GM12878 (cell line): Measurements from ENCODE around the gene NR3C1.

ENCODE experiments used
- ASH2L ChIP-seq: fragments of 300-600, 200-600 bp; sonication (generic); IDR thresholded peaks from 2 replicates; pipeline ENCODE4 v1.6.1; 2017; ENCODE audit warnings: low read depth, mild to moderate bottlenecking, borderline replicate concordance
- CTCF ChIP-seq, 3 experiments: IDR thresholded peaks in 2 of 3; conservative IDR thresholded peaks in 1 of 3; 2 replicates each; pipeline ENCODE4 v1.5.1; 2011; ENCODE audit warnings: low read depth in 3 of 3, low read length in 3 of 3, mild to moderate bottlenecking in 3 of 3, control low read depth in 2 of 3, moderate library complexity in 2 of 3, inconsistent platforms in 1 of 3, mixed read lengths in 1 of 3; ENCODE audit not compliant: control insufficient read depth in 2 of 3, insufficient read depth in 1 of 3; ENCODE audit errors: extremely low read depth in 1 of 3
- EP300 ChIP-seq, 2 experiments: fragments of 150-350 bp in 1 of 2; IDR thresholded peaks; 2 replicates each; pipeline ENCODE4 v1.6.1; 2011 to 2012; ENCODE audit warnings: low read depth in 2 of 2, low read length in 2 of 2, borderline replicate concordance in 1 of 2, improper control_type of control experiment in 1 of 2, inconsistent platforms in 1 of 2; ENCODE audit not compliant: control insufficient read depth in 1 of 2
- EZH2 ChIP-seq: IDR thresholded peaks from 2 replicates; pipeline ENCODE4 v1.6.1; 2012; ENCODE audit warnings: low read depth, mild to moderate bottlenecking, control low read depth, inconsistent platforms, low read length, borderline replicate concordance; ENCODE audit not compliant: control insufficient read depth
- HDAC2 ChIP-seq: fragments of 200-600 bp; sonication (generic); IDR thresholded peaks from 2 replicates; pipeline ENCODE4 v1.6.1; 2017
- MAX ChIP-seq: IDR thresholded peaks from 2 replicates; pipeline ENCODE4 v1.6.1; 2012; ENCODE audit warnings: low read depth, low read length, improper control_type of control experiment
- NFYB ChIP-seq: IDR thresholded peaks from 2 replicates; pipeline ENCODE4 v1.6.1; 2011; ENCODE audit warnings: low read depth, mild to moderate bottlenecking, low read length, improper control_type of control experiment, moderate library complexity; ENCODE audit not compliant: insufficient read depth
- PAX8 ChIP-seq: fragments of 450-650 bp; IDR thresholded peaks from 2 replicates; pipeline ENCODE4 v1.6.1; 2017; ENCODE audit warnings: mild to moderate bottlenecking, moderate library complexity
- POLR2A ChIP-seq: IDR thresholded peaks from 2 replicates; pipeline ENCODE4 v1.6.1; 2011; ENCODE audit warnings: low read depth, mild to moderate bottlenecking, low read length
- REST ChIP-seq: IDR thresholded peaks from 2 replicates; pipeline ENCODE4 v1.6.1; 2012; ENCODE audit warnings: mild to moderate bottlenecking, low read depth, low read length
- SIX5 ChIP-seq: IDR thresholded peaks from 2 replicates; pipeline ENCODE4 v1.6.1; 2011; ENCODE audit warnings: mild to moderate bottlenecking, low read depth, low read length, moderate library complexity; ENCODE audit not compliant: severe bottlenecking
- SMAD5 ChIP-seq: IDR thresholded peaks from 2 replicates; pipeline ENCODE4 v1.6.1; 2016; ENCODE audit warnings: antibody characterized with exemption, low read depth
- SMC3 ChIP-seq: IDR thresholded peaks from 2 replicates; pipeline ENCODE4 v1.6.1; 2011; ENCODE audit warnings: low read length, improper control_type of control experiment, borderline replicate concordance
- TBL1XR1 ChIP-seq: IDR thresholded peaks from 2 replicates; pipeline ENCODE4 v1.6.1; 2012; ENCODE audit warnings: low read depth, low read length, improper control_type of control experiment

- TF ChIP-seq CTCF (IDR thresholded peaks at IDR 0.05 in 2 of 3, conservative IDR thresholded peaks at IDR 0.05 in 1 of 3; ENCODE audit: control insufficient read depth in 2 of 3, extremely low read depth in 1 of 3, insufficient read depth in 1 of 3, low read depth in 3 of 3, low read length in 3 of 3) = no peak
- TF ChIP-seq EZH2 = no peak
- no peak for TF ChIP-seq POLR2A
- no peak for TF ChIP-seq TBL1XR1
- TF ChIP-seq PAX8 = no peak
- TF ChIP-seq MAX = no peak
- TF ChIP-seq HDAC2 = no peak
- TF ChIP-seq SIX5 = no peak
- no peak for TF ChIP-seq EP300 (IDR thresholded peaks at IDR 0.05; ENCODE audit: borderline replicate concordance in 1 of 2, control insufficient read depth in 1 of 2, low read depth in 2 of 2, low read length in 2 of 2)
- no peak for TF ChIP-seq ASH2L
- TF ChIP-seq SMC3 = no peak
- no peak for TF ChIP-seq REST
- TF ChIP-seq NFYB = no peak
- TF ChIP-seq SMAD5 = no peak
These were observed 57.6 kb downstream of the NR3C1 start for GRCh38 chr5:143345671-143346440.
